Activated naive CD4-positive, alpha-beta T cell treated with Interleukin-2 at 50 U/mL for 16 hours (primary cell): ENCODE data around the gene SLC3A2.

Experiments
- DNase-seq: peaks from one replicate; pipeline ENCODE4 v3.0.0-alpha.2; 2020

SLC3A2 gene

DNA sequence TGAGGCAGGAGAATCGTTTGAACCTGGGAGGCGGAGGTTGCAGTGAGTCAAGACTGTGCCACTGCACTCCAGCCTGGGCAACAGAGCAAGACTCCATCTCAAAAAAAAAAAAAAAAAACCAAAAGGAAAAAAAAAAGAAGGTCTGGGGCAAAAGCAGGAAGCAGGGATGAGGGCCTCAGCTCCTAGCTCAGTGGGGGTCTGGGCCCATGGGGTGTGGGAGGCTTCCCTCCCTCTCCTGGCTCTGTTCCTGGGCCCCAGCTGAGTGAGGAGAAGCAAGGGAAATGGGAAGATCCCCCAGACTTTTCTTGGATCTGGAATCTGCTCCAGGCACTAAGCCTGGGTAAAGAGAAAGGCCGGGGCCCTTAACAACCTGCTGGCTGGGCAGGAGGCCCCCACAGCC, 31.6 kb downstream of the SLC3A2 start:
- DNase-seq = no peak

DNA sequence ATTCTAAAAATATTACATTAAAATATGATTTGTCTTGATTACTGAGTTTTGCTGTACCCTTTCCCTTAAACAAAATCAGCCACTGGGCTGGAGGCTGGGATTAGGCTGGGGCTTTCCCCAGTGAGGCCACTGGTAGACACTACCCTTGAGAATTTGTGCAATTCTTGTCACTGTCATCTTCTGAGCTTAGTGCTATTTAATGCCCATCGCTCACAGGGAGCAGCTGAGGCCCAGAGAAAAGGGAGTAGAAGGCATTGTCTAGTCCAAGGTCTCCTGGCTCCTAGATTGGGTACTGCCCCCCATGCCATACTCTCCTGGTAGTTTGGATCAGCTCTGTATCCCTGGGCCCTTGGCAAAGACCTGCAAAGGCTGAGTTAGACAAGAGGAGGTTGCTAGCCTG, 33.7 kb downstream of the SLC3A2 start:
- no peak for DNase-seq

GRCh38 chr11:62917906-62918502, 37.3 kb downstream of the SLC3A2 start:
- no peak for DNase-seq

DNA sequence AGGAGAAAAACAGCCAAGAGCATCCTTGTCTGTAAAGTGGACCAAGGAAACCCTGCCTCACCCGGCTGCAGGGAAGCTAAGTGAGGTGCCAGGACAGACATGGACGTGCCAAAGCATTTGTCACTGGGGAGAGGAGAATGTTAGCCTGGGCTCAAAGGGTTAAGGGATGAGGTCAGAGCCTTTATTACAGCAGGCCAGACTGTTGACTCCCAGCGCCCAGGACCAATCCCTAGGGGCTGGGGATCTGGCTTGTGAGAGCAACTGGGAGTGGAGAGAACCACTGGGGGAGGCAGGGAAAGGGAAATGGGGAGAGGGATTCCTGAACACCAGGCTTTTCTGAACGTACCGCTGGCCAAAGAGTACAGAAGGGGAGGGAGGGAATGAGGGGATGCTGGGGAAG, 37.8 kb downstream of the SLC3A2 start:
- no peak for DNase-seq

GRCh38 chr11:62919476-62919875, 38.8 kb downstream of the SLC3A2 start:
- no peak for DNase-seq

- DNase-seq = no peak
These were observed 39.4 kb downstream of the SLC3A2 start for GRCh38 chr11:62919898-62920640.

- DNase-seq = no peak
These were observed 40.5 kb downstream of the SLC3A2 start, which contains the start of gene CHRM1 for GRCh38 chr11:62921201-62921572. Gene CHRM1, minus strand, starts transcription at chr11:62921363. Its CDS starts 10,263 bp downstream, at chr11:62911100.

- DNase-seq = no peak
These were observed 41.0 kb downstream of the SLC3A2 start for GRCh38 chr11:62921573-62922188.

DNA sequence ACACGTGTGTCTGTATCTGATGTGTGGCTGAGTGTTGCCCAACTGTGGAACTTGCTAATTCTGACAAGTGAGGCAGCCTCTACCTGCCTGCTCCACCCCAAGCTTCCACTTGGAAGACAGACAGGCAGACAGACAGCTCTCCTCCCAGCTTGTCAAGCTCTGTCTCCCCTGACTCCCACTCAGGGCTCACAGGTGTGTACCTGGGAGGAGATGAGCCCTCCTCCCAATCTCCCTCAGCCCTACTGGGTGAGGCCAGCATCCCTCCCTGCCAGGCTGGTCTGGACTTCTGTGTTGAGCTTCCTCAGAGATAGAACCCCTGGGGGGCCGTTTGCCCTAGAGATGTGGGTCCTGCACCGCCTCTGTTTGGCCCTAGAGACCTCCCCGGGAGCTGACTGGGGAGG, 41.5 kb downstream of the SLC3A2 start:
- no peak for DNase-seq

DNA sequence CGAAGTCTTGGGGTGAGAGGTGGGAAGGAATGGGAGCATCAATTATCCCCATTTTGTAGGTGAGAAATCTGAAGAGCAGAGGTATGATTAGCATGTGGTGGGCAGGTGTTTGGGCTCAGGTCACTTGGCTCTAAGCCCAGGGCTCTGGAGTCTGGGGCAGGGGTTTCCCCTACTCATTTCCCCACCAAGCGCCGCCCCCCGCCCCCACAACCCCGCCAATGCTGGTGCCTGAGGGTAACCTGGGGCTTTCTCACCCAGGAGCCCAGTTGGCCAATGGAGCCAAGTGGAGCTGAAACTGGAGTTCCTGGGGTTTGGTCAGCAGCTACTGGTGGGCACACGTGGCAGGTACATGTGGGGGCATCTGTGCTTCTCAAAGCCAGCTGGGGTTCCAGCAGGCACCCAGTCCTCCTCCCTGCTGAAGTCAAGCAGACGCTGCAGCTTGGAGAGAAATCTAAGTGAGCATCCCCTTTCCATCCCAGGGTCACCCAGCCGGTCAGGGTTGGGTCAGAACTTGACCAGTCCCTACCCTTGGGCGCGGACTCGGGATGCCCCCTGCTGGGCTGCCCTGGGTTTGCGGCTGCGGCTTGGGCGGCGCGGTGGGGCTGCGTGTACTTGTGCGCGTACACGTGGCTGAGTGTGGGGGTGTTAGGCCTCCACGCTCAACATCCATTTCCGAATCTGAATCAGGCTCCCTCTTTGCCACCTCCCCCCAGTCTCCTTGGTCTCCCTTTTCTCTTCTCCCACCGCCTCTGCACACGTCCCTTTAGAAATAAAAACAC, 42.1 kb downstream of the SLC3A2 start:
- peak; percentile 45 for DNase-seq

DNA sequence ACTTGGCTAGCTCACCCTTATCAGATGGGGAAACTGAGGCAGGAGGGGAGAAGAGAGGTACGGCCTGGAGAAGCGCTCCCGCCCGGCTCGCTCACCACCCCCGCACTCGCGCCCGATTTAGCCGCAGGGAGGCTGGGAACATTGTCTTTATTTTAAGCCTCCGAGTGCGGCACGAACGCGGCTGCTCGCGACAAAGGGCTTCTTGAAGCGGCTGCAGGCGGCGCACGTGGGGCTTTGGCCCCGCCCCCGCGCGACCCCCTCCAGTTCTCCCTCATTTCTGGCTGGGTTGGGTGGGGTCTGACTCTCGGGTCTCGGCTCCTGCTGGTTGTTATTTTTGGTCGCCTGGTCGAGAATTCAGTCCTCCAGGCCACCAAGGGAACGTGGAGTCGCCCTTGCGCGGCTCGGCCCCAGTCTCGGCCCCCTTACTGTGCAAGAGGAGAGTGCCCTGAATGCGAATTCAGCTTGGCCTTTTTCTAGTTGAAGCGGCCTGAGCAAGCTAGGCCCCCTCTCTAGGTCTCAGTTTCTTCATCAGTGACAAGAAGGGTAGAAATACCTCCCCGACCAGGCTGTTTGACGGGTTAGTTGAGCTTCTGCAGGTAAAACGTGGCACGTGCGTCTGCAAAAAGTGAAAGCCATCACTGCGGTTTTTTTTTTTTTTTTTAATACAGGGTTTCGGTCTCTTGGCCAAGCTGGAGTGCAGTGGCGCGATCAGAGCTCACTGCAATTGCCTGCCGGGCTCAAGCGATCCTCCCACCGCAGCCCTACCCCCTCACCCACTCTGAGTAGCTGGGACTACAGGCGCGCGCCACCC, 43.1 kb downstream of the SLC3A2 start:
- no peak for DNase-seq

- no peak for DNase-seq
These were observed 44.6 kb downstream of the SLC3A2 start for GRCh38 chr11:62925308-62925707.

GRCh38 chr11:62925745-62926679, 45.3 kb downstream of the SLC3A2 start:
- DNase-seq = no peak

GRCh38 chr11:62926680-62927455, 46.2 kb downstream of the SLC3A2 start:
- no peak for DNase-seq

DNA sequence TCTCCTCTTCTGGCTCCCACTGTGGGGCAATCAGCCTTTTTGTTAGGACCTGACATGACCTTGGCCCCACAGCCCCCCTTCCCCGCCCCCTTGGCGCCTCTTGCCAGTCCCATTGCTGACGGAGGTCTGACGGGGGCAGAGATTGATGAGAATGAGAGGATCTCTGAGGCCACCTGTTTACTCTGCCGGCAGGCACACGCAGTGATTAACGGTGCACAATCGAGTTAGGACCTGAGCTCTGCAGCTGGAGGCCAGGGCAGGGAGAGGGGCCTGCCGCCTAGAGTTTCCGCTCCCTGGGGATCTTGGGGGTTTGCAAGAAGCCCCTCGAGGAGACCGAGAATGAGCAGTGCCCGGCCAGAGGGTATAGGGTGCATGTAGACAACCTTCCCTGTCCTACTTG, 47.3 kb downstream of the SLC3A2 start:
- no peak for DNase-seq

- no peak for DNase-seq
These were observed 49.5 kb downstream of the SLC3A2 start for GRCh38 chr11:62930157-62930556.

GRCh38 chr11:62930666-62931065, 50.0 kb downstream of the SLC3A2 start:
- no peak for DNase-seq

DNA sequence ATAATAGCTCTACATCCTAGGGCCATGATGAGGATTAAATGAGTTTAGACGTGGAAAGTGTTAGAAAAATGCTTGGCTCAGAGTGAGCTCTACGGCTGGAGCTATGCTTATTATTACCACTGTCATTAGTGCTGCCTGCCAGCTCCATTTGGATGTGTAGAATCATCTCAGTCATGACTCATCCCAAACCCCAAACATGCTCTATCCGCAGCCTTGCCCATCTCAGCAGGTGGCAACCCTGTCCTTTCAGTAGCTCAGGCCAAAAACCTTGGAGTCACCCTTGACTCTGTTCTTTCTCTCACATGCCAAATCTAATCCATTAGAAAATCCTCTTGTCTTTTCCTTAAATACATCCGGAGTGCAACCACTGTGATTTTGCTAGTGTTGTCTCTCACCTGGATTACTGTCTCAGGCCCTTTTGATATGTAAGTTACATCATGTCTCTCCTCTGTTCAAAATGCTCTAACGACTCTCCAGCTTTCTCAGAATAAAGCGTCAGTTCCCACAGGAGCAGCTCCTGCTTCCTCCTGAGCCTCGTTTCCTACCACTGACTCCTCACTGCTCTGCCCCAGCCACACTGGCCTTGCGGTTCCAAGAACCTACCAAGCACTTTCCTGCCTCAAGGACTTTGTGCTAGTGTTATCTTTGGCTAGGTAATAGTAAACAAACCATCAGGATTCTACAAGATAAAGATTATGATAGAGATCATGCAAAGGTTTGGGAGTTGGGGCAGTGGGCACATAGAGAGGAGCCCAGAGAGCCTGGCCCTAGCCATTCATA, 51.0 kb downstream of the SLC3A2 start:
- DNase-seq = no peak

DNA sequence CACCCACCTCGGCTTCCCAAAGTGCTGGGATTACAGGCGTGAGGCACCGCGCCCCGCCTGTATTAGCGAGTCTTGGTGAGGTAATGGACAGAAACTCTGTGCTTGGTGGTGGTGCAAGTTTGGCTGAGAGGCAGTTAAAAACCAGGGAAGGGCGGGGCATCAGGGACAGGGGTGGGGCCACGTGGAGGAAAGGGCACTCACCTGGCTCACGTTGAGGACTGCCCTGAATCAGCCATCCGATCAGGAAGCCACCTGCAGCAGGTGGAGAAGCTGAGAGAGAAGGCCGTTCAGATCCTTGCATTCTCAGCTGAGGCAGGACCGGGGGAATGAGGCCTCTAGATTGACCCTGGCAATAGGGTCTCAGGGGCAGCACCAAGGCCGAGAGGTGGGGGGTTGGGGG, 52.6 kb downstream of the SLC3A2 start:
- DNase-seq = no peak
